ENCODE data around the gene HS2ST1. TPM values are rescaled to one million over a fixed set of nuclear protein-coding genes. Genes with fewer than 3 reads are reported as not detected.

HS2ST1 gene
- total RNA-seq, 2 donors from 2014 or later: 29.0 to 31.5 TPM

DNA sequence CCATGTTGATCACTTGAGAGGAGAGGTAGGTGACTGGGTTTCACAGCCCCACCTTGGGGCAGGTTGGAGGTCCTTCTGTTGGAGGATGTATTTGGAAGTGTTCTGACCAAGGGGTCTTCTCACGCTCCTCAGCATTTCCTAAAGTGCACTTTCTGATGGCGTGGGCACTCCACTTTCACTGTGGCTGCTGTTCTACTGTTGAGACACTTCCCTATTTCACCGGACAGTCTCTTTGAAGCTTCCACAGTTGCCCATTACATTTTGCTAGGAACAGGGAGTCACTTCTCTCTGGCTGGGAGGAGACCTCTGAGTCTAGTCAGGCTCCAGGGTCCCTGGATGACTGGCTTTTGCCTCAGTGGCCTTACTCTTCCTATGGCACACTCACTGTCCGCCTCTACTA lies 234.2 kb downstream of the HS2ST1 start:
- Histone ChIP-seq H3K4me3 (ENCODE audit: low read length) (no peak overlapping the region), H3K27me3 (ENCODE audit: control insufficient read depth, insufficient read depth, low read length, poor library complexity, severe bottlenecking) (peaks cover 72% of the 10 kb centered on the region), H3K36me3 (ENCODE audit: control insufficient read depth, insufficient read depth, low read length) (no peaks in the 10 kb centered on the region), H3K27ac (ENCODE audit: low read depth, low read length) (no peak overlapping the region), H3K9ac (ENCODE audit: extremely low read depth, low read length, poor library complexity, severe bottlenecking) (no peak overlapping the region), H3K4me1 (ENCODE audit: control insufficient read depth, insufficient read depth, low read length) (peaks cover 4% of the 10 kb centered on the region), H3K9me3 (ENCODE audit: control insufficient read depth, low read length) (no peaks in the 10 kb centered on the region)
- Mint-ChIP-seq H3K36me3 (ENCODE audit: low read depth) (no peaks in the 10 kb centered on the region), H3K4me3 (no peak overlapping the region), H3K4me1 (peaks cover 20% of the 10 kb centered on the region), H3K27me3 (ENCODE audit: insufficient read depth) (peaks cover 83% of the 10 kb centered on the region), H3K9me3 (no peaks in the 10 kb centered on the region), H3K27ac (no peak overlapping the region)
- 93 to 95% methylated on average over 4 of the region's 4 CpGs for WGBS, 2 experiments (ENCODE audit: insufficient coverage in 1 of 2, insufficient read length in 1 of 2)
- no peak for DNase-seq
- TF ChIP-seq, protein P1, sequence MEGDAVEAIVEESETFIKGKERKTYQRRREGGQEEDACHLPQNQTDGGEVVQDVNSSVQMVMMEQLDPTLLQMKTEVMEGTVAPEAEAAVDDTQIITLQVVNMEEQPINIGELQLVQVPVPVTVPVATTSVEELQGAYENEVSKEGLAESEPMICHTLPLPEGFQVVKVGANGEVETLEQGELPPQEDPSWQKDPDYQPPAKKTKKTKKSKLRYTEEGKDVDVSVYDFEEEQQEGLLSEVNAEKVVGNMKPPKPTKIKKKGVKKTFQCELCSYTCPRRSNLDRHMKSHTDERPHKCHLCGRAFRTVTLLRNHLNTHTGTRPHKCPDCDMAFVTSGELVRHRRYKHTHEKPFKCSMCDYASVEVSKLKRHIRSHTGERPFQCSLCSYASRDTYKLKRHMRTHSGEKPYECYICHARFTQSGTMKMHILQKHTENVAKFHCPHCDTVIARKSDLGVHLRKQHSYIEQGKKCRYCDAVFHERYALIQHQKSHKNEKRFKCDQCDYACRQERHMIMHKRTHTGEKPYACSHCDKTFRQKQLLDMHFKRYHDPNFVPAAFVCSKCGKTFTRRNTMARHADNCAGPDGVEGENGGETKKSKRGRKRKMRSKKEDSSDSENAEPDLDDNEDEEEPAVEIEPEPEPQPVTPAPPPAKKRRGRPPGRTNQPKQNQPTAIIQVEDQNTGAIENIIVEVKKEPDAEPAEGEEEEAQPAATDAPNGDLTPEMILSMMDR (conservative IDR thresholded peaks at IDR 0.05): no peak

DNA sequence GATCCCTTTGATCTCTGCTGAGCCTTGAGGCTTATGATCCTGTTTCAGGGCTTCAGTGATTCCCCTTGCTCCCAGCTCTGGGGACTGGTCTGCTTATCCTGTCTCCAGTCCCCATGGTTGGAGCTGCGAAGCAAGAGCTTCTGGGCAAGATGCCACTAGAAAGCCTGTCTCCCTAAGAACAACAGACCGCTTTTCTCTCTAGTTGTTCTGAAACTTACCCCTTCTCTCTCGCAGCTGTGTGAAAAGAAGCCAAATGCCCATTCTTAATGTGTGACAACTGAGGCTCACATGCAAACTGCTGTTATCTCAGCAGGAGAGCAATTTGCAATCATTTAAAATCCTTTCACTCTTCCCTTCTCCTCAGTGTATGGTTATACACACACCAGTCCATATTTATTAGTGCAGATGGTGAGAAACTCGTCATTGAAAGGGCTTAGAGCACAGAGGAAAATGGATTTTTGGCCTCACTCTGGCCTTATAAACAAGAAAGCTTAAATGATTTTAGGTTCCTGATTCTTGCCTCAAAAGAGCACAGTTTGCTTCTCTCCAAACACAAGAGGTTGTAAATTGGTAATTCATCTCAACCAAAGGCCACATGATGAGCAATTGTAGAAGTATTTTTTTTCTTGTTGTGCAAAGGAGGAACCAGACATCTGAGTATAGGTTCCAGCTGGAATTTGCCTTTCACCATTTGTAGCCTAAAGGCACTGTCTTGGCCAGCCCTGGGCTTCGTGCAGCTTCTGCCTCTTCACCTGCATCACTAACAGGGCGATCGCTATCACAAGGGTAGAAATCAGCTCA lies 235.0 kb downstream of the HS2ST1 start:
- peak; percentile 62 for DNase-seq
- 48 to 60% methylated on average over 6 to 7 of the region's 7 CpGs for WGBS, 2 experiments (ENCODE audit: insufficient coverage in 1 of 2, insufficient read length in 1 of 2)
- Histone ChIP-seq H3K9me3 (ENCODE audit: control insufficient read depth, low read length) (no peaks in the 10 kb centered on the region), H3K27me3 (ENCODE audit: control insufficient read depth, insufficient read depth, low read length, poor library complexity, severe bottlenecking) (peaks cover 73% of the 10 kb centered on the region), H3K27ac (ENCODE audit: low read depth, low read length) (no peak overlapping the region), H3K4me3 (ENCODE audit: low read length) (no peak overlapping the region), H3K9ac (ENCODE audit: extremely low read depth, low read length, poor library complexity, severe bottlenecking) (no peak overlapping the region), H3K36me3 (ENCODE audit: control insufficient read depth, insufficient read depth, low read length) (no peaks in the 10 kb centered on the region), H3K4me1 (ENCODE audit: control insufficient read depth, insufficient read depth, low read length) (peaks cover 4% of the 10 kb centered on the region)
- no peak overlapping the region for H3K4me3 Mint-ChIP-seq
- TF ChIP-seq, protein P1 (conservative IDR thresholded peaks at IDR 0.05): no peak
- peaks cover 81% of the 10 kb centered on the region for H3K27me3 Mint-ChIP-seq (ENCODE audit: insufficient read depth)
- no peaks in the 10 kb centered on the region for H3K9me3 Mint-ChIP-seq
- peaks cover 20% of the 10 kb centered on the region for H3K4me1 Mint-ChIP-seq
- no peaks in the 10 kb centered on the region for H3K36me3 Mint-ChIP-seq (ENCODE audit: low read depth)
- no peak overlapping the region for H3K27ac Mint-ChIP-seq

DNA sequence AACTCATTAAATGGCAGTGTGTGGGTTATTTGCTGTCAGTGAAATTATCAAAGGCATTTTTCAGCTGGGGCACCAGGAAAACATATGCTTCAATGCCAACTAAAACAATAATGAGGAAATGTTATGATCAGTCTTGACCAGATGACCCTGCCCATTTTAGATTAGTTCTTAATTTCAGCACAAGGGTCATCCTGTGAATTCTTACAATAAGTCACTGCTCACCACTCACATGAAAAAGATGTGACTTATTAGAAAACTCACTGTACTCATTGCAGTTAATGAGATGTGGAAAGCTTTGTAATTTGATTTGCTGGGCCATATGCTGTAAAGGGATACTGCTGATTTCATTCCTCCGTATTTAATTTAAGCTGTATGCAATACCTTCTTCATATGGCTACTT lies 235.7 kb downstream of the HS2ST1 start:
- peaks cover 73% of the 10 kb centered on the region for H3K27me3 ChIP-seq (ENCODE audit: control insufficient read depth, insufficient read depth, low read length, poor library complexity, severe bottlenecking)
- Mint-ChIP-seq H3K27me3 (ENCODE audit: insufficient read depth) (peaks cover 81% of the 10 kb centered on the region), H3K27ac (no peak overlapping the region)

More for the DNA sequence above, 235.7 kb downstream of the HS2ST1 start:
- peaks cover 20% of the 10 kb centered on the region for H3K4me1 Mint-ChIP-seq
- WGBS, 2 experiments (ENCODE audit: insufficient coverage in 1 of 2, insufficient read length in 1 of 2): no CpG with 5 or more reads among the region's 1 CpG
- no peaks in the 10 kb centered on the region for H3K9me3 Mint-ChIP-seq
- Histone ChIP-seq H3K27ac (ENCODE audit: low read depth, low read length) (no peak overlapping the region), H3K9me3 (ENCODE audit: control insufficient read depth, low read length) (no peaks in the 10 kb centered on the region), H3K4me1 (ENCODE audit: control insufficient read depth, insufficient read depth, low read length) (peaks cover 4% of the 10 kb centered on the region), H3K4me3 (ENCODE audit: low read length) (no peak overlapping the region), H3K36me3 (ENCODE audit: control insufficient read depth, insufficient read depth, low read length) (no peaks in the 10 kb centered on the region), H3K9ac (ENCODE audit: extremely low read depth, low read length, poor library complexity, severe bottlenecking) (no peak overlapping the region)
- TF ChIP-seq, protein P1 (conservative IDR thresholded peaks at IDR 0.05): no peak
- H3K4me3 Mint-ChIP-seq: no peak overlapping the region
- no peaks in the 10 kb centered on the region for H3K36me3 Mint-ChIP-seq (ENCODE audit: low read depth)
- no peak for DNase-seq
